GM18858 (cell line): Measurements from ENCODE around the gene PRRT3.
A peak's percentile ranks its signal among the peaks of the same experiment; 100 is the strongest.
"Not testable (repeated sequence)": the region's sequence is repeated elsewhere in the genome, so short reads cannot be mapped to it uniquely, and the experiment has no call there.

Source experiments
- ATAC-seq: cut with Tn5 transposase; IDR thresholded peaks from one replicate; pipeline ENCODE4 v1.9.1; 2021; ENCODE audit not compliant: unreplicated experiment

PRRT3 gene

DNA sequence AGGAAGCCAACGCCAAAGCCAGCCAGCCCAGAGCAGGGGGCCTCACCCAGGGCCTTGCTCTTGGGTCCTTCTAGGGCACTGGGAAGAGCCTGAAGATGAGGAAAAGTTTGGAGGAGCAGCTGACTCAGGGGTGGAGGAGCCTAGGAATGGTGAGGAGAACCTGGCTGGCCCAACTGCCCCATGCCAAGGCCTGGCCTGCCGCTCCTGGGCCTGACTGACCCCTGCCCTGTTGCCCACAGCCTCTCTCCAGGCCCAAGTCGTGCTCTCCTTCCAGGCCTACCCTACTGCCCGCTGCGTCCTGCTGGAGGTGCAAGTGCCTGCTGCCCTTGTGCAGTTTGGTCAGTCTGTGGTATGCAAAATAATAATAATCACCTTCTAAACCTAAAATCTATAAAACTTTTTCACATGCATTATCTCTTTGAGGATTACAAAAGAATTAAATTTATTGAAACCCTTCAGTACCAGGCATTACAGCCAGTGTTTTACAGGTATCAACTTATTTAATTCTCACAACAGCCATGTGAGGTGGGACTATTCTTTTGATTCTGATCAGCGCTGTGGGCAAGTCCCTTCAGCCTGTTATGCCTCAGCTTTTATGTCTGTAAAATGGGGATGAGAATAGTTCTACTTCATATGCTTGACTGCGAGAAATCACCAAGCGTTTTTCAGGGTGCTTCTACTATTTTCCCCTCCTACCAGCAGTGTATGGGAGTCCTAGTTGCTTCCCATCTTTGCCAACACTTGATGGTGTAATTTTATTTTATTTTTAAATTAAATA is 33.8 kb downstream of the PRRT3 start:
- ATAC-seq = no peak

DNA sequence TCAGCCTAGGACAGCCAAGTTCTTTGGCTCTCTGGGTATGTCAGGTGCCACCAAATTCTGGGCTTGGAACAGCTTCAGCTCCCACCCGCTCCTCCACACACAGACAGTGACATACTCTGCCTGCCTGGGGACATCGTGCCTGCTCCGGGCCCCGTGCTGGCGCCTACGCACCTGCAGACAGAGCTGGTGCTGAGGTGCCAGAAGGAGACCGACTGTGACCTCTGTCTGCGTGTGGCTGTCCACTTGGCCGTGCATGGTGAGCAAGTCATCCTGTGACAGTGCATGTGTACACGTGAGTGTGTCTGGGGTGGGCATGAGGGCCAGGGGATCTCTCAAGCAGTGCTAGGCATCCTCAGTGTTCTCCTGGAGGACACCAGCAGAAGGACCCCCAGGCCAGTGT is 34.4 kb downstream of the PRRT3 start:
- no peak for ATAC-seq

DNA sequence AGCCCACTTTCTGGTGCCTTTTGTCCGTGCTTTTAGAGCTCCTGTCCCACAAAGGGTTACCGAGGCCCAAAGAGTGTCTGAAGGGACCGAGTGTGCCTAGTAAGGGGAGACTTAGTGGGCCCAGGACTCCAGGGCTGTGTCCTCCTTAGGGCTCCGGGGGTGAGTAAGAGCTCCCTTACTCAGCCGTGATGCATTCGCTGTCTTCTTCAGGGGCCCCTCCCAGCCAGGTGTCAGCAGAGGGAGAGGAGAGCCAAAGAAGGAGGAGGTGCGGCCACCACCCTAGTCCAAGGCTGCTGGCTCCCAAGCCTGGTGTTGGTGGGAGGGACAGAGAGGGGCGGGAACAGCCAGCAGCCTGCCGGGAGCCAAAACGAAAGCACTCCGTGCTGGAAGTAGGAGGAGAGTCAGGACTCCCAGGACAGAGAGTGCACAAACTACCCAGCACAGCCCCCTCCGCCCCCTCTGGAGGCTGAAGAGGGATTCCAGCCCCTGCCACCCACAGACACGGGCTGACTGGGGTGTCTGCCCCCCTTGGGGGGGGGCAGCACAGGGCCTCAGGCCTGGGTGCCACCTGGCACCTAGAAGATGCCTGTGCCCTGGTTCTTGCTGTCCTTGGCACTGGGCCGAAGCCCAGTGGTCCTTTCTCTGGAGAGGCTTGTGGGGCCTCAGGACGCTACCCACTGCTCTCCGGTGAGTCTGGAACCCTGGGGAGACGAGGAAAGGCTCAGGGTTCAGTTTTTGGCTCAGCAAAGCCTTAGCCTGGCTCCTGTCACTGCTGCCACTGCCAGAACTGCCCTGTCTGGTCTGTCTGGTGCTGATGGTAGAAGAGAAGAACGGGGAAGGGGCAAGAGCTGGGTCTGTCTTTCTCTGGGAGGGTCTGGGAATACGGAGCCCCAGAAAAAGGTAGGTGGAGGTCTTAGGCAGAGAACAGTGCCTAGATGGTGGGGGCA is 35.2 kb downstream of the PRRT3 start, which contains the start of gene IL17RC:
Gene IL17RC, plus strand, starts transcription at position 365 of the 947 bp plus-strand sequence. Its CDS starts 218 bp downstream, at position 583.
- no peak for ATAC-seq

DNA sequence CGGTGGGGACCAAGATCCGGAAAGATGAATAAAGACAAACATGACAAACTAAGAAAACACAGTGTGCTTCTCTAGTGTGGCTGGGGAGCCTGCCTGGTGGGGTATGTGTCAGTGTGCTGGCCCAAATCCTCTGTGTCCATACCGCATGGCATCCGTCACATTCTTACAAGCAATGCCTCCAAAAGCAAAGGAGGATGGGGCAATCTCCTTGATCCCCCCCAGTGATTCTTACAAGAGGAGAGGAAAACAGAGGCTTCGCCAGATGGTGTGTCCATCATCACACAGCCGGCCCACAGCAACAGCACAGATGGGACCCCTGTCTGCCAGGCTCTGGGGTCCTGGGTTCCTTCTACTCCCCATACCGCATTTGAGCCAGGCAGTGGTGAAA is 35.9 kb downstream of the PRRT3 start:
- ATAC-seq = no peak

DNA sequence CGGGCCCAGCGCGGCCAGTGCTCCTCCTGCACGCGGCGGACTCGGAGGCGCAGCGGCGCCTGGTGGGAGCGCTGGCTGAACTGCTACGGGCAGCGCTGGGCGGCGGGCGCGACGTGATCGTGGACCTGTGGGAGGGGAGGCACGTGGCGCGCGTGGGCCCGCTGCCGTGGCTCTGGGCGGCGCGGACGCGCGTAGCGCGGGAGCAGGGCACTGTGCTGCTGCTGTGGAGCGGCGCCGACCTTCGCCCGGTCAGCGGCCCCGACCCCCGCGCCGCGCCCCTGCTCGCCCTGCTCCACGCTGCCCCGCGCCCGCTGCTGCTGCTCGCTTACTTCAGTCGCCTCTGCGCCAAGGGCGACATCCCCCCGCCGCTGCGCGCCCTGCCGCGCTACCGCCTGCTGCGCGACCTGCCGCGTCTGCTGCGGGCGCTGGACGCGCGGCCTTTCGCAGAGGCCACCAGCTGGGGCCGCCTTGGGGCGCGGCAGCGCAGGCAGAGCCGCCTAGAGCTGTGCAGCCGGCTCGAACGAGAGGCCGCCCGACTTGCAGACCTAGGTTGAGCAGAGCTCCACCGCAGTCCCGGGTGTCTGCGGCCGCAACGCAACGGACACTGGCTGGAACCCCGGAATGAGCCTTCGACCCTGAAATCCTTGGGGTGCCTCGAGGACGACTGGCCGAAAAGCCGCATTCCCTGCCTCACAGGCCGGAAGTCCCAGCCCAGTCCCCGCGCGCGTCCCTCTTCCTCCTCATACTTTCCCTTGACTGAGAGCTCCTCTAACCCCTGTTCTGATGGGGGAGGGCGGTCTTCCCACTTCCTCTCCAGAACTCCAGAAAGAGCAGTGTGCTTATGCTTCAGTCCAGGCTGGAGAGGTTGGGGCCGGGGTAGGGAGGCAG is 36.7 kb downstream of the PRRT3 start:
- ATAC-seq = peak; percentile 34

DNA sequence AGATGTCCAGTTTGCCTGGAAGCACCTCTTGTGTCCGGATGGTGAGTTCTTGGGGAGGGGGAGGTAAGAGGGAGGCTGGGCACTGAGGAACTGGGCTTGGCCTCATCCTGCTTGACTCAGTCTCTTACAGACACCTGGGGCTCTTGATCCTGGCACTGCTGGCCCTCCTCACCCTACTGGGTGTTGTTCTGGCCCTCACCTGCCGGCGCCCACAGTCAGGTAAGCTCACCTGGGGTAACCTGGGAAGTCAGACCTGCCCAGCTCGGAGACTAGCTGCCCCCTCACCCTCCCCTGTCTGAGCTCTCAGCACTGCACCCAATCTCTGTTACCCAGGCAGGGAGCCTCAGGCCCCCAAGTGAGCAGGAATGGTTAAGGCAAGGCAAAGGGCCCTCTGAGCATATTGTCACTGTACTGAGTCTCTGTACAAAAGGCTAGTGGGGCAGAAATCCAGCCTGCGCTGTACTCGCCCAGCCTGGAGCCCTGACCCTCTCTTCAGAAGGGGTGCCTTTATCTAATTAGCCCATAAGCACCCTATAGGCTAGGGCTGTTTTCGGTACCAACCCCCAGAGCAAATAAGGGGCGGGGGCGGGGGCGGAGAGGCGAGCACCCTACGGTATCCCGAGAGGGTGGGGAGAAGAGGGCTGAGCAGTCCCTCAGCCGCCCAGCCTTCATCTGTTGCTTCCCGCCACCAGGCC is 37.5 kb downstream of the PRRT3 start:
- peak; percentile 49 for ATAC-seq

DNA sequence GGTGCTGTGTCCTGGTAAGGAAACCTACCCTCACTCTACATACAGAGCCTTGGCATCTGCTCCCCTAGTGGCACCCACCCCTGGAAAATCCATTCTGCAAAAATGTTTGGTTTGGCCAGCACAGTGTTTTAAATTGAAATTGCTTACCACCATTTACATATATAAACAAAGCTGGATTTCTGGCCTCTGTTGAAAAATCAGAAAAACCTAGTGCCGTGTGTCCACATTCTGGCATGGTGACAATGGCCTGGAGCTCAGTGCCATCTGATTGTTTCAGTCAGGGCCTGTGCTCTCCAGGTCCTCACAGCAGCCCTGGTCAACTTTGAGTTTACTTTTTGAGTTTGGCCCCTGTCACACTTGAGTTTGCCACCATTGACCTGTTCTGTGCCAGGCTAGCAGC is 38.2 kb downstream of the PRRT3 start:
- ATAC-seq = no peak

DNA sequence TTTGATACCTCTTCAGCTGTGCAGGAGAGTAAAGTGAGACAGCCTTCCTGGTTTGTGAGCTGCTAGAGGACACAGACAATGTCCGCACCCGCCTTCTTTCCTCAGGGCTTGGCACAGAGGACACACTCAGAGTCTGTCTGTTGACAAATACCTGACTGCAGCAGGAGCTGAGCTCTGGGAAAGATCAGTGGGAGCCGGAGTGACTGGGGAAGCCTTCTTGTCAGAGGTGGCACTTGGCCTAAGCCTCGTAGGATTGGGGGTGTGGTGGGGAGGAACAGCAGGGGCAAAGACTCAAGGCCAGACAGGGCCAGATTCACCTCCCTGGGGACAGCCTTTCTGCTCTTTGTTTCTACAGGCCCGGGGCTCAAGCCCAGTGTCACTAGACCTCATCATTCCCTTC is 38.6 kb downstream of the PRRT3 start:
- ATAC-seq = no peak

DNA sequence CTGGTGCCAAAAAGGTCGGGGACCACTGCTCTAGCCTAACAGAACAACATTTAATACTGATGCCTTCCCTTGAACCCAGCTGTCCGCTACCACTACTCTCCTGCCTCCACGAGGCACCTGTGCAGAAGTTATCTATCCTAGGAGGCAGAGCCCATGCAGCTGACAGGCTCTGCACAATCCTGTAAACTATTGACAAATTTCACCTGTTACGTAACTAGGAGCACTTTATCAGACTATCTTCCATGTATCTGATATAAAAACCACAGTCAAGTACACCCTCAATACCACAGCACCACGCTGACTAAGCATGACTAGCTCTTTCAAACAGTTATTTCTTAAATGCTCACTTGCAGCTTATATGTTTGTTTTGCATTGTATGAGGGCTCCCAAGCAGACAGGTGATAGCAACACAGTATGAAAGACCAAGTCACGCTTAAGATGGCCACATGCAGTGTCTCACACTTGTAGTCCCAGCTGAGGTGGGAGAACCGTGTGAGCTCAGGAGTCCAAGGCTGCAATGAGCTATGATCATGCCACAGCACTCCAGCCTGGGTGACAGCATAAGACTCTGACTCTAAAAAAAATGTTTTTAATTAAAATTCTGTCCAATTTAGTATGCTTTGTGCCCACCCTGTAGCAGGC is 39.8 kb downstream of the PRRT3 start:
- ATAC-seq = no peak

DNA sequence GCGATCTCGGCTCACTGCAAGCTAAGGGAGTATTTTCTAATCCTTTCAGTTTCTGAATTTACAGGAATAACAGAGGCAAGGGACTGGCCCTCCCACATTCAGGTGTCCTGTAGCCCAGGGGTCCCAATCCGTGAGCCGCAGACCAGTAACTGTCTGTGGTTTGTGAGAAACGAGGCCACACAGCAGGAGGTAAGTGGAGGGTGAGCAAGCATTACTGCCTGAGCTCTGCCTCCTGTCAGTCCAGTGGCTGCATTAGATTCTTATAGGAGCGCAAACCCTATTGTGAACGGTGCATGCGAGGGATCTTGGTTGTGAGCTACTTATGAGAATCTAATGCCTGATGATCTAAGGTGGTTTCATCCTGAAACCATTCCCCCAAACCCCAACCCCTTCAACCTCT is 40.3 kb downstream of the PRRT3 start:
- ATAC-seq = no peak

DNA sequence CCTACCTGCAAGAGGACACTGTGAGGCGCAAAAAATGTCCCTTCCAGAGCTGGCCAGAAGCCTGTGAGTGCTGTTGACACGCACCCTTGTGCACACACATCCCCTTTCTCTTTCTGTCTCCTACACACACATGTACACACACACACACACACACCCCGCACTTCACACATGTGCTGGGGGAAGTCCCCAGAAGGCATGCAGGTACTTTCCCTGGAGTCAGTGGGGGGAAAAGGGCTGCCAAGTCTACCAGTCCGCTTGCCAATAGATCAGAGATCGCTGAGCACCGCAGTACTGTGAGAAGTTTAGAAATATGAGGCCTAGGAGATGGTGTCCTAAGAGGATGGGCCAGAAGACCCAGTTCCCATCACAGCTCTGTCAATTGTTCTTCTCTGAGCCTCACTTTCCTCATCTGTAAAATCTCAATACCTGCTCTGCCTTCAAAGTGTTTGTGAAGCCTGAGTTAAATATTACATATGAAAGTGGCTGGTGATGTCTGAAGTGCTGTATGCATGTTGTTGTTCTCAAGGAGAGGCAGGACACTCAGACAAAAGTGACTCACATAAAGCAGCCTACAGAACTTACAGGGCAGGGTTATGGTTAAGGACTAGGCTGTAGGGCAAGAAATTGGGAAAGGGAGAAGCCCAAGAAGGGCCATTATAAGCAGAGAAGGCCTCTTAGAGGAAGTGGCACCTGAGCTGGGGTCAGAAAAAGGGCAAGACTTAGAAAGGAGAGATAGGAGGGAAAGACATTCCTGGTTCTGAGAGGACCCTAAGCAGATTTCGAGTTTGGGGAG is 42.8 kb downstream of the PRRT3 start:
- ATAC-seq = no peak

DNA sequence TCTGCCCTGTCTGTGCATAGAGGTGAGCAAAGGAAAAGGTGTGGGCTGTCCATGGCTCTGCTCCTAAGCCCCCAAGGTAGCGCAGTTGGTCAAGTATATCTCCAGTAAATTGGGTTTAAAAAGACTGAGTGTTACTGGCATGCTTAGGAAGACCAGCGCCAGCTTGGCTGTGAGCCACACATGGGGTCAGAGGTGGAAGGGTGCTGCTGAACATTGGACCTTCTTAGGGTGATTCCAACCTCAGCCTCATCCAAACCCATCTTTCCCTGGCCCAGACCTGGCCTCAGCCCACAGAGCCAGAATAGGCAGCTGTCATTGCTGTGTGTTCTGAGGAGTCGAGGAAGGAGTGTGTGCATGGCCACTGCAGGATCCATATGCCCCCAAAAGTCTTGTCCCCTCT is 43.9 kb downstream of the PRRT3 start:
- ATAC-seq = no peak

DNA sequence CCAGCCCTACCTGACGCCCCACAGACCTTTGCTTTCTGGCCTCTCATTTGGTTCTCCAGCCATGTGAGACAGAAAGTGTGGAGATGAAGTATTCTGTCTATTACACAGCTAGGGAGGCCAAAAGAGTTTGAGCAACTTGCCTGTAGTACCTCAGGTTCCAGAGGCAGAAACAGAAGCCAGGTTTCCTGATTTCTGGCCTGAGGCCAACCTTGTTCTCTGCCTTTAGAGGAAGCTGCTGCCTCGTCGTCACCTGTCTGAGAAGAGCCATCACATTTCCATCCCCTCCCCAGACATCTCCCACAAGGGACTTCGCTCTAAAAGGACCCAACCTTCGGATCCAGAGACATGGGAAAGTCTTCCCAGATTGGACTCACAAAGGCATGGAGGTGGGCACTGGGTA is 45.7 kb downstream of the PRRT3 start:
- no peak for ATAC-seq

DNA sequence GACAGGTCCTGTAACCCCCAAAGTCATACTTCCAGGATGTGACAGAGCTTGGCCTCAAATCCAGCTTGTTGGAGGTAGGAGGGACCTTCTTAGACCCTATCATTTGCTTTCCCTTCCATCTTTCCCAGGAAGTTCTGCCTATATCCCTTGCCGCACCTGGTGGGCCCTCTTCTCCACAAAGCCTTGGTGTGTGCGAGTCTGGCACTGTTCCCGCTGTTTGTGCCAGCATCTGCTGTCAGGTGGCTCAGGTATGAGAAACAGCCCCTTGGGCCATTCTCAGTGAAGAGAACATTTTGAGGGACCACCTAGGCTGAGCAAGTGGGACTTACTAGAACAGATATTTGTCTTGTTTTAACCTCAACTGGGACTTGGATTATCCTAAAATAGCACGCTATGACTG is 48.3 kb downstream of the PRRT3 start:
- ATAC-seq = no peak

DNA sequence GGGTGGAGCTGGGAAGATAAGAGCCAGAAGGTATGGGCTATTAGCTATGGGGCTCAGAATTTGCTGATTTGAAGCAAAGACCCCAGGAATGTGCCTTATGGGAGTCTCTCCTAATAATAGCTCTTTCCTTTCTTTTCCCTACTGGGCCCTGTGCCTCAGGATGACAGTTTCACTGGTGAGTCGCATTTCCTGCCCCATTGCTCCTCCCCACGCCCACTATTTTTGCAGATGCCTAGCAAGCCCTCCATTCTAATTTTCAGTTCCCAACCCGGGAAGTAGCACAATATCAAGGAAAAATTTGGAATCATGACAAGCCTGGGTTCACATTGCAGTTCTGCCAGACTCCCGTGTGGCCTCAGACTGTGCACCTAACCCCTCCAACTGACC is 49.0 kb downstream of the PRRT3 start:
- no peak for ATAC-seq

DNA sequence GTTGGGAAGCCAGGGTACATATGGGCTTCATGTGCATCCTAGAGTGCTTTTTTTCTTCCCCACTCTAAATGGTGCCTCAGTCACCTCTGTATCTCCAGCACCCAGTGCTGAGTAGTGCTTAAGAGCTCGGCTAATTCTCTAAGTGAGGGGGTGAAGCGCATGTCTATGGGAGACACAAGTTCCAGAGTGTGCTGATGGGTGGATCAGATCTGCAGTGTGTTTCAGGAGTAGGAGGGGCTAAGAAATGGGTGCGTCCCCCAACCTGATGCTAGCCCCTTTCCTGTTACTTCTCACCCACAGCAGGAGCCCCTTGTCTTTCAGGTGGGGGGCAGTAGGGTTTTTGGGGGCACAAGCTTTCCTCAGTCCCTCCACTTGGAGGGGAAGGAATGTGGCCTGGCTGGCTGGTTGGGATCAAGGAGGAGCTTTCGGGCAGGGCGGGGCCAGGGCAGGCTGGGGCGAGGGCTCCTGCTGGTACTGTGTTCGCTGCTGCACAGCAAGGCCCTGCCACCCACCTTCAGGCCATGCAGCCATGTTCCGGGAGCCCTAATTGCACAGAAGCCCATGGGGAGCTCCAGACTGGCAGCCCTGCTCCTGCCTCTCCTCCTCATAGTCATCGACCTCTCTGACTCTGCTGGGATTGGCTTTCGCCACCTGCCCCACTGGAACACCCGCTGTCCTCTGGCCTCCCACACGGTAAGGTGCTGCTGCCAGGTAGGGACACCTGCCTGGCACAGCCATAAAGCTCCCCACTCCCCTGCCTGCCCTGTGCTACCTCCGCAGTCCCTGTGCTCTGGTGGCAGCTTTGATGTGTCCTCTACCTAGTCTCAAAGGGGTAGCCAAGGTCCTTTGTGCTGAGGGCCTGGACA is 49.6 kb downstream of the PRRT3 start, which contains the start of gene IL17RE:
Gene IL17RE, plus strand, starts transcription at position 477 of the 866 bp plus-strand sequence. Its CDS starts 85 bp downstream, at position 562.
- ATAC-seq = no peak

DNA sequence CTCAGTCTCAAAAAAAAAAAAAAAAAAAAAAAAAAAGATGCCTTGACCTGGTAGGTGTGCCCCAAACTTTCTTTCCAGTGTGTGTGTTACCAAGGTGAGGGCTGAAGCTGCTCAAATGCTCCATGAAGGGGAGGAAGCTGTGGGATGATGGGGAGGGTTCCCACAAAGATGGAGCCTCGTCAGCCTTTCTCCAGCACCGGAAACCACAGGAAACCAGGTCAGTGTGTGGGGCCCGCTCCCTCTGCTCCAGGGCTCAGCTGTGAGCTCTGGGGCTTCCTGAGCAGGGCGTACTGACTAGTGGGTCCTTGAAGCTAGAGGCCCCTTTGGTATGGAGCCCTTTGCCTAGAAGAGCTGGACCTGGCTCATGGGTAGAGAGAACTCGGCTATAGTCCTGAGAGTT is 50.2 kb downstream of the PRRT3 start:
- no peak for ATAC-seq

DNA sequence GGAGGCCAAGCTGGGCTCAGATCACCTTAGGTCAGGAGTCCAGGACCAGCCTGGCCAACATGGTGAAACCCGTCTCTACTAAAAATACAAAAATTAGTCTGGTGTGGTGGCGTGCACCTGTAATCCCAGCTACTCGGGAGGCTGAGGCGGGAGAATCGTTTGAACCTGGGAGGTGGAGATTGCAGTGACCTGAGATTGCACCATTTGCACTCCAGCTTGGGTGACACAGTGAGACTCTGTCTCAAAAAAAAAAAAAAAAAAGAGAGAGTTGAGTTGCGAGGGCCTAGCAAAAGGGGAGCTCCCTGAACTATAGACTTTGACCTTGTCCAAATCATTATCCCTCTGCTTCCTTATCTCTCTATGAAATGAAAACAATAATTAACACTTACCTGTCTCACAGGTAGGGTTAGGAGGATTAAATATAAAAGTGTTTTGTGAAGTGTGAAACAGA is 51.2 kb downstream of the PRRT3 start:
- ATAC-seq = not testable (repeated sequence)
